Measurements from ENCODE around the gene PHF21B. TPM values are rescaled to one million over a fixed set of nuclear protein-coding genes. Genes with fewer than 3 reads are reported as not detected.

Gene PHF21B
- total RNA-seq, 4 donors from 2014 or later, result 0.17 to 0.62 TPM; not detected in 2

- DNase-seq (ENCODE audit: low spot score in 2 of 2), result no peak
- no peak overlapping the region for H3K4me3 ChIP-seq (ENCODE audit: low read depth, poor library complexity, severe bottlenecking)
- TF ChIP-seq POLR2A (IDR thresholded peaks at IDR 0.05), result no peak
- TF ChIP-seq, protein P1, sequence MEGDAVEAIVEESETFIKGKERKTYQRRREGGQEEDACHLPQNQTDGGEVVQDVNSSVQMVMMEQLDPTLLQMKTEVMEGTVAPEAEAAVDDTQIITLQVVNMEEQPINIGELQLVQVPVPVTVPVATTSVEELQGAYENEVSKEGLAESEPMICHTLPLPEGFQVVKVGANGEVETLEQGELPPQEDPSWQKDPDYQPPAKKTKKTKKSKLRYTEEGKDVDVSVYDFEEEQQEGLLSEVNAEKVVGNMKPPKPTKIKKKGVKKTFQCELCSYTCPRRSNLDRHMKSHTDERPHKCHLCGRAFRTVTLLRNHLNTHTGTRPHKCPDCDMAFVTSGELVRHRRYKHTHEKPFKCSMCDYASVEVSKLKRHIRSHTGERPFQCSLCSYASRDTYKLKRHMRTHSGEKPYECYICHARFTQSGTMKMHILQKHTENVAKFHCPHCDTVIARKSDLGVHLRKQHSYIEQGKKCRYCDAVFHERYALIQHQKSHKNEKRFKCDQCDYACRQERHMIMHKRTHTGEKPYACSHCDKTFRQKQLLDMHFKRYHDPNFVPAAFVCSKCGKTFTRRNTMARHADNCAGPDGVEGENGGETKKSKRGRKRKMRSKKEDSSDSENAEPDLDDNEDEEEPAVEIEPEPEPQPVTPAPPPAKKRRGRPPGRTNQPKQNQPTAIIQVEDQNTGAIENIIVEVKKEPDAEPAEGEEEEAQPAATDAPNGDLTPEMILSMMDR (IDR thresholded peaks at IDR 0.05), result no peak
- intact Hi-C loops (cut with DNase I; ENCODE audit: low total_unique reads), result no loop called here
These were observed 175.7 kb downstream of the PHF21B start for GRCh38 chr22:44834065-44834464.

- no peak overlapping the region for H3K4me3 ChIP-seq (ENCODE audit: low read depth, poor library complexity, severe bottlenecking)
- TF ChIP-seq, protein P1 (IDR thresholded peaks at IDR 0.05), result no peak
- TF ChIP-seq POLR2A (IDR thresholded peaks at IDR 0.05), result no peak
- DNase-seq (ENCODE audit: low spot score in 2 of 2), result no peak
- intact Hi-C loops (cut with DNase I; ENCODE audit: low total_unique reads), result no loop called here
- 81 to 94% methylated on average over 1 of the region's 1 CpG for WGBS, 2 donors
These were observed 177.9 kb downstream of the PHF21B start for GRCh38 chr22:44831885-44832284.

Other genes starting within 250 kb of the PHF21B start
- 100 to 1,000 TPM in 1 of 4 donors, 10 to 100 TPM in 3; 50.6 to 129 (median 71.2) TPM for gene NUP50, start 153.9 kb upstream of the PHF21B start, total RNA-seq
- 100 to 1,000 TPM in 1 of 4 donors, 10 to 100 TPM in 3; 47.6 to 143 (median 96.8) TPM for gene KIAA0930, start 230.9 kb upstream of the PHF21B start, total RNA-seq